MCF 10A (cell line): ENCODE results near the gene PDE4D. TPM values are rescaled to one million over a fixed set of nuclear protein-coding genes. Genes with fewer than 3 reads are reported as not detected.

Source experiments
- BruUV-seq: library from RNA; stranded (reverse); fragments of 400-500 nt; replicated peaks from 2 replicates; lab custom pipeline; 2021; lab: Mats Ljungman, UMichigan
- CTCF ChIA-PET: fragments of 300-600 bp; sonication (Branson Sonifier 250); formaldehyde crosslinking; extraction: SDS; loops from one replicate; lab custom pipeline; 2021; ENCODE audit warnings: antibody characterized with exemption, inconsistent platforms; lab: Yijun Ruan, JAX
- POLR2A ChIA-PET: fragments of 300-600, 350-650 bp; sonication (Branson Sonifier 250); formaldehyde crosslinking; extraction: SDS; loops from one replicate; lab custom pipeline; 2020; ENCODE audit warnings: antibody characterized with exemption, inconsistent platforms; lab: Yijun Ruan, JAX
- DNase-seq: peaks from one replicate; pipeline ENCODE4 v3.0.0-alpha.2; 2018; ENCODE audit not compliant: unreplicated experiment
- H3K27ac Mint-ChIP-seq: one replicate; pipeline ENCODE4 v1.8.0; 2022; ENCODE audit warnings: mild to moderate bottlenecking, low read depth, mixed read lengths; ENCODE audit not compliant: unreplicated experiment
- H3K27me3 Mint-ChIP-seq: one replicate; pipeline ENCODE4 v1.8.0; 2022; ENCODE audit warnings: mixed read lengths; ENCODE audit not compliant: insufficient read depth, unreplicated experiment
- H3K36me3 Mint-ChIP-seq: one replicate; pipeline ENCODE4 v1.8.0; 2022; ENCODE audit warnings: mild to moderate bottlenecking, moderate library complexity, mixed read lengths; ENCODE audit not compliant: insufficient read depth, unreplicated experiment
- H3K4me1 Mint-ChIP-seq: one replicate; pipeline ENCODE4 v1.8.0; 2022; ENCODE audit warnings: mixed read lengths; ENCODE audit not compliant: insufficient read depth, unreplicated experiment
- H3K4me3 Mint-ChIP-seq: one replicate; pipeline ENCODE4 v1.8.0; 2022; ENCODE audit warnings: mild to moderate bottlenecking, moderate library complexity, mixed read lengths; ENCODE audit not compliant: unreplicated experiment
- H3K9me3 Mint-ChIP-seq: one replicate; pipeline ENCODE4 v1.8.0; 2022; ENCODE audit warnings: mixed read lengths; ENCODE audit not compliant: unreplicated experiment
- CTCF ChIP-seq: fragments of 200-600 bp; IDR thresholded peaks from one replicate; pipeline ENCODE4 v1.8.0; 2022; ENCODE audit warnings: antibody characterized with exemption, mild to moderate bottlenecking; ENCODE audit not compliant: unreplicated experiment
- intact Hi-C: fragments of 100-400 bp; cut with micrococcal nuclease; formaldehyde crosslinking; loops from 2 replicates; pipeline ENCODE4 v1.14.1; 2022
- total RNA-seq: library from RNA; stranded (reverse); gene quantifications from 2 replicates; pipeline ENCODE4 v1.2.3, GENCODE V29; 2022

PDE4D gene
- total RNA-seq, 1 experiment from 2014 or later = 85.0 TPM

GRCh38 chr5:59504043-59504442 lies 389.5 kb downstream of the PDE4D start:
- no peak overlapping the region for H3K4me3 Mint-ChIP-seq
- POLR2A ChIA-PET = interaction anchor here (1.2 to 2.3 kb wide), 2 partner anchors 45 to 156 kb away, joined by 5 to 6 read pairs; no protein-coding TSS in a partner anchor
- no peaks in the 10 kb centered on the region for H3K9me3 Mint-ChIP-seq
- no peak for DNase-seq
- intact Hi-C loops = no loop called here
- peak overlapping the region; percentile 47 for H3K27ac Mint-ChIP-seq
- CTCF ChIA-PET = interaction anchor here (0.6 to 6.0 kb wide), 6 partner anchors 33 to 296 kb away, joined by 3 to 72 read pairs (median 6); no protein-coding TSS in a partner anchor
- no peaks in the 10 kb centered on the region for H3K27me3 Mint-ChIP-seq
- TF ChIP-seq CTCF = no peak
- peaks cover 11% of the 10 kb centered on the region for H3K4me1 Mint-ChIP-seq
- no peaks in the 10 kb centered on the region for H3K36me3 Mint-ChIP-seq
- BruUV-seq = no TSS peak

- peaks cover 6% of the 10 kb centered on the region for H3K4me1 Mint-ChIP-seq
- no peak for DNase-seq
- no peak overlapping the region for H3K27ac Mint-ChIP-seq
- no peak overlapping the region for H3K4me3 Mint-ChIP-seq
- intact Hi-C loops = no loop called here
- ChIA-PET CTCF (interaction anchor here (0.6 to 6.0 kb wide), 3 partner anchors 19 to 298 kb away, joined by 3 to 72 read pairs (median 3); no protein-coding TSS in a partner anchor), POLR2A (interaction anchor here (0.6 to 2.3 kb wide), 4 partner anchors 13 to 269 kb away, joined by 3 to 6 read pairs (median 3); no protein-coding TSS in a partner anchor)
- no peaks in the 10 kb centered on the region for H3K36me3 Mint-ChIP-seq
- H3K27me3 Mint-ChIP-seq = no peaks in the 10 kb centered on the region
- no peaks in the 10 kb centered on the region for H3K9me3 Mint-ChIP-seq
- no peak for TF ChIP-seq CTCF
- BruUV-seq = no TSS peak
These were observed 390.3 kb downstream of the PDE4D start for GRCh38 chr5:59503220-59503619.

- peaks cover 12% of the 10 kb centered on the region for H3K4me1 Mint-ChIP-seq
- no peak for TF ChIP-seq CTCF
- CTCF ChIA-PET = interaction anchor here (0.7 to 2.0 kb wide), 6 partner anchors 159 to 313 kb away, joined by 3 to 9 read pairs (median 3); no protein-coding TSS in a partner anchor
These were observed 392.2 kb downstream of the PDE4D start for GRCh38 chr5:59501316-59501715.

GRCh38 chr5:59500014-59500413 lies 393.5 kb downstream of the PDE4D start:
- Mint-ChIP-seq H3K27ac (no peak overlapping the region), H3K27me3 (no peaks in the 10 kb centered on the region), H3K4me3 (no peak overlapping the region), H3K36me3 (peaks cover 5% of the 10 kb centered on the region), H3K9me3 (no peaks in the 10 kb centered on the region), H3K4me1 (peaks cover 12% of the 10 kb centered on the region)
- no TSS peak for BruUV-seq
- no peak for DNase-seq
- intact Hi-C loops = no loop called here
- TF ChIP-seq CTCF = no peak
- ChIA-PET CTCF (interaction anchor here (1.1 to 2.0 kb wide), 2 partner anchors 173 to 312 kb away, joined by 3 to 9 read pairs; no protein-coding TSS in a partner anchor), POLR2A (no interaction called here)

More at GRCh38 chr5:59501316-59501715, 392.2 kb downstream of the PDE4D start:
- Mint-ChIP-seq H3K27me3 (no peaks in the 10 kb centered on the region), H3K36me3 (no peaks in the 10 kb centered on the region), H3K4me3 (no peak overlapping the region), H3K9me3 (no peaks in the 10 kb centered on the region), H3K27ac (no peak overlapping the region)
- no TSS peak for BruUV-seq
- POLR2A ChIA-PET = no interaction called here
- intact Hi-C loops = no loop called here
- no peak for DNase-seq
